GM19035 (cell line): ENCODE measurements around the gene DNAH1.

Experiments used
- ATAC-seq: cut with Tn5 transposase; IDR thresholded peaks from one replicate; pipeline ENCODE4 v1.9.1; 2021; ENCODE audit not compliant: unreplicated experiment

DNAH1 gene

DNA sequence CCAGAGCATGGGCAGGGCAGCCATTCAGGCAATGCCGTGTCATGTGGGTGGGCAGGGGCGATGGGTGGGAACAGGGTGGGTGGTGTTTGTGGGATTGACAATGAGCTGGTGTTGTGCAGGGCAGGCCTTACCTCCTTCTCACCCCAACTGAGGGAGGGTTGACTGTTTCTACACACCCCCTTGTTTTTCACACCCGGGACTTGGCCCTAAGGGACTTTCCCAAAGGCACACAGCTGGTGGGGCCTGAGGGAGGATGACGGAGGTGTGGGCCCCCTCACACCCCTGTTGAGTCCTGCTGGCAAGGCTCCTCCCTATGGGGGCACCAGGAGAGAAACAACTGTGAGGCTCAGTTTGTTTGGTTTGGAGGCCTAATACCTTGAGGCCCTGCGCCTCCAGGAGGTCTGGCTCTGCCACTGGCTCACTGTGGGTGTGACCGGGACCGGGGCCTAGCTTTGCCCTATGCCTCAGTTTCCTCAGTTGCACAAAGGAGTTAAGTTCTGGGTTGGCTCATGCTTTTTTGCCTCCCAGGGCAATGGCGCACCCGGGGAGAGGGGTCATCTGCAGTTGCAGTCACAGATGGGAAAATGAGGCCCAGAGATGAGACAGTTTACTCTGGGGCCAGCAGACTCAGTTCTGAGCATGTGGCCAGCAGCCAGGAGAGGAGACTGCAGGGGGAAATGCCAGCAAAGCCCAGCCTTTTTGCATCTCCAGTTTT is 5.1 kb upstream of the DNAH1 start:
- ATAC-seq: peak; percentile 55

DNA sequence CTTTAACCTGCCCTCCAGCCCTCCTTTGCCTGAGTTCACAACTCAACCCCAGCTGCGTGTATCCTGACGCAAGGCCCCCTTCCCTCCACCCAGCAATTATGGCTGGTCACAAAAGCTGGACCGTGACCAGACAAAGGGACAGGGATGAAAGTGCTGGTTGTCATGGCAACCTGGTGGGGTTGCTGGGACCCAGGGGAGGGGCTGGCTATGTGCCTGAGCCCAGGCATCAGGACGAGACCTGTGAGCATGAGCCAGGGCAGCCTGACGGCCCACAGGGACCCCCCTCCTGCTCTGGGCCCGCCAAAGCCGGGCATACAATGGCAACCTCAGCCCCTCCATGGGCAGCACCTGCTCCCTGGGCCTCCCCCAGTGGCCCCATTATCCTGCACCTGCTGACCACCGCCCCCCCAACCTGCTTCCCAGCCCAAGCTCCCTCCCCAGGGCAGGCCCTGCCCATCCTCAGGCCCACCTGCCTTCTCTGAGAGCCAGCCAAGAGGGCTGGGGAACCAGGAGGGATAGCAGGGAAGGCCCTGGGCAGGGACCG is 4.5 kb upstream of the DNAH1 start:
- no peak for ATAC-seq

DNA sequence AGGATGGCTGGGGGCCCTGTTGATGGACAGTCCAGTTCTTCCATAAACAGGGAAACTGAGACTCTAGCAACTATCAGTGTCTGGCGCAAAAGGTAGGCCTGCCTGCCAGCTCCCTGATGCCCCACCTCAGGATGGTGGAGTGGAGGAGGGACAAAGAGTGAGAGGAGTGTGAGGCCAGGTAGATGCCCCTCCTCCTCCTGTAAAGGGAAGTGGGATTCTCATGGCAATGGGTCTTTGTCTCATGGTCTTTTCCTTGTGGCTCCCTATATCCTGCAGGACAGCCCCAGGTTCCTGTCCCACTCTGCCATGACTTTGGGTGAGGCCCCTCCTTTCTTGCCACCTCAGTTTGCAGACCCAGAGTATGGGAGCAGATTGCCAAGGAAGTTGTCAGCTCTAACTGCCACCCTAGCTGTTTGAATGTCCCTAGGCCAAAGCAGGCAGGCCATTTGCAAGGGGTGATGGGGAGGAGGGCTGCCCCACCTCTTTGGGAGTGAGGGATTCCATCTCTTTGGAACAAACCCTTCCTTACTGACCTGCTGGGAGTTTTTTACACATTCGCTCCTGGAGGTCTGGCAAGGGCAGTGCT is 2.8 kb upstream of the DNAH1 start:
- ATAC-seq: peak; percentile 17

DNA sequence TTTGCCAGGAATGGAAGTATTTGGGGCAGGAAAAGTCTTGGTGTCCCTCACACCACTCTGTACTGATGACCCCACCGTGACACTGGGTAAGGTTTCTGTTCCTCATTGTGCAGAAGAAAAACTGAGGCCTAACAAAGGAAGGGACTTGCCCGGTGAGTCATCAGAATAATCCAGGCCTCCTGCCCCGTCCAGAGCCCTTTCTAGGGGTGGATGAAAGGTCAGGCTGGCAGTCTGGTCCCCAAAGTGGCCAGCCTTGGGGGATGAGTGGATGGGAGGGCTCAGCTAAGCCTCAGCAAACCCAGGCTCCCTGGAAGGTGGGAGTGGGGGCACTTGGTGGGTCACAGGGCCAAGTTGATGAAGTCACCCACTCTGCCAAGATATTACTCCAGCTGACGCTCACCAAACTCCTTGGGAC is 2.3 kb upstream of the DNAH1 start:
- peak; percentile 86 for ATAC-seq

DNA sequence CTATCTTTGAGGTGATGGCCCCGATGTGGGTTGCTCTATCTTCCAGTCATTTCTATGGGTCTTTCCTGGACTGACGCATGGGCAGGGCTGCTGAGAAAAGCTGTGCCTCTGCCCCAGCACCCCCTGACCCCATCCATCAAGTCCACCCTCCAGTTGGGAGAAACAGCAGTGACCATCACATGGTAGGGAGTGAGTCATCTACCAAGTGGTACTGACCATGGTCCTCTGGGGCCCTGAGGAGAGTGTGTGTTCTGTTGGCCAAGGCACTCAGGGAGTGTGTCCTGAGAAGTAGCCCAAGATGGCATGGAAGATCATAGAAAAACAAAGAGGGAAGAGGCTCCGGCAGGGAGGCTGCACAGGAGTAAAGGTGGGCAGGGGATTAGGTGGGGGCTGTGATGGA is 1.6 kb upstream of the DNAH1 start:
- no peak for ATAC-seq

DNA sequence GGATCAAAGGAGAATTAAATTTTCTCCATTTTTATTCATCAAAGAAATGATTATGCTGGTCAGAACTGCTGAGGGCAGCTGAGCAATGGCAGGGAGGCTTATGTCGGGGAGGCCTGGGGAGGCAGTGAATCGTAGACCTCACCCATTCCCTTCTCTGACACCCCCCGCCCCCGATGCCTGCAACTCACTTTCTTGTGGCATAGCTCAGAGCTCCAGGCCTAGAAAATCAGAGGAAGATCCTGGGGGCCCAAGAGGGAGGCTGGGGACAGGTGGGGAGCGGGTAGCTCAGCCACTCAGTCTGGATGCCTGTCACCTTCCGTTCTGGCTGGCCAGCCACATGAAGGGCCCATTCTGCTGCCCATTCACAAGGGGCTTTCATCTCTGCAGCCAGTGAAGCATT is 1.1 kb upstream of the DNAH1 start:
- no peak for ATAC-seq

DNA sequence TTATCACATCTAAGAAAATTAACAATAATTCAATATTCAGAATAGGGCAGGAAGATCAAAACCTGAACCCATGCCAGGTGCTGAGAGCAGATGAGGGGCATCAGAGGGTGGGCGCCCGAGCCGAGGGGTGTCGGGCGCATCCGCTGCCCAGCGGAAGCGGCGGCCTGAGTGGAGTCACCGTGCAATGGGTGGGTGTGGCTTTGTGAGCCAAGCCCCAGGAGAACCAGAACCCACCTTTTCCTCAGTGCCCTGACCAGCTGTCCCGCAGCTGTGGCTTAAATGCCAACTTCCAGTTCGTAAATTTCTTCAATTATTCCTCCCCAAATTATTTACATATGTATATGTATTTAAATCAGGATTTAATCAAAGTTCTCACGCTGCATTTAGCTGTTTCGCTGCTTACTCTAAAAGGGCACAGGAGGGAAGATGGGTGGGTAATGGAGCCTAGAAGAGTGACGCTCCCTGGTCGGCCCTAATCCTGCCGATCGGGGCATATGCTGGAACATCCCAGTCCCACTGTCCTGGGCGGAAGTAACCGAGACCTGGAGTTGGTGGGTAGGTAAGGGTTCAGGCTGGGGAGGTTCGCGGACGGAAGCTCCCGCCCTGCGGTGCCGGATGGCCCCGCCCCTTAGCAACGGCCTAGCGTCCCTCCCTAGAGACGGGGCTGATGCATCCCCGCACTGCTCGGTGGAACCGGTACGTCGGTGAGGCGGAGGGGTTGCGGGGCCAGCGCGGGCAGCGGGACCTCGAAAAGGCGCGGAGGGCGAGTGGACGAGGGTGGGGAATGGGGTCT is 1.3 kb downstream of the DNAH1 start:
- no peak for ATAC-seq

DNA sequence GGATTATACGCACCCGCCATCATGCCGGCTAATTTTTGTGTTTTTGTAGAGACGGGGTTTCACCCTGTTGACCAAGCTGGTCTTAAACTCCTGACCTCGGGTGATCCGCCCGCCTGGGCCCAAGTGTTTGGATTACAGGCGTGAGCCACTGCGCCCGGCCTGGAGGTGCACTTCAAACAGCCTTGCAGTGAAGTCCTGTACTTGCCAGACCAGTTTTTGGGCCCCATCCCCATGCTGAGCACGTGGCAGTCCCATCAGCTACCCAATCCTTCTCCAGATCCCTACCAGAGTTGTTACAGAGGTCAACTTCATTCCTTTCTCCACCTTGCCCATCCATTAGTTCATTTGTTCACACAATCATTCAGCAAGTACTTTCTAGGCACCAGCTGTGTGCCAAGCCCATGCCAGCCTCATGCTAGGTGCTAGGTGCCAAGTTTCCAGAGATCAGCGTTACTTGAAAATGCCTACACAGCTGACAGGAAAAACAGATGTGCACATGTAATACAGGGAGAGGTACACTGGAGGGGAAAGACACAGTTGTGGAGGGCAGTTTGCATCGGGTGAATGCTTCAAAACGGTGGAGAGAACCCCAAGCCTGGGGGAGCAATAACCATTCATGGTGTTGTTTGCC is 2.2 kb downstream of the DNAH1 start:
- no peak for ATAC-seq

DNA sequence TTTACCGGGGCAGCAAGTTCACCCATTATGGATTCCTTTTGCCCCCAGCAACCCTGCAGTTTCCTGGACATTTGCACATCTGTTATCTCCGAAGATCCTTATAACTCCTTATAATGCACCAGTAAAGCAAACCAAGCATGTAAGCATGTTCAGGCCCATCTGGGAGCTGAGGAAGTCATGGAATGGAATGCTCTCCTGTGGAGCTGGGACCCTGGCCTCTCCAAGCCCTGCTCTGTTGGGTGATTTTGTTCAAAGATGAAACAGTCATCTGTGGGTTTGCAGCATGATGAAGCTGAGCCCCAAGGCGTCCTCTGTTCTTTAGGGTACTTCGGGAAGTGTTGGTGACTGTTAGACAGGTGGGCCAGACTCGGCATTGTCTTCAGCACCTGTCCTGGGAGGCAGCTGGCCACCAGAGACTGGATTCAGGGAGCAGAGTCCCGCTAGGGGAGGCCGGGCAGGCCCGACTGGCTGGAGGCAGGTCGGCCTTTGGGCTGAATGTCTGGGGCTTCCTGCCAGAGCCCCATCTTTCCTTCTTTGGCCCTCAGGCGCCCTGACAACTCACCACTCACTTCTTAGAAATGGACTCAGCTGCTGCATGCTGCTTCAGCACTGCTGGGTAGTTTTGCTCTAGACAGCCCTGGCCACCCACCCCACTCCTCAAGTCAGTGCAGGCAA is 3.9 kb downstream of the DNAH1 start:
- ATAC-seq: no peak

DNA sequence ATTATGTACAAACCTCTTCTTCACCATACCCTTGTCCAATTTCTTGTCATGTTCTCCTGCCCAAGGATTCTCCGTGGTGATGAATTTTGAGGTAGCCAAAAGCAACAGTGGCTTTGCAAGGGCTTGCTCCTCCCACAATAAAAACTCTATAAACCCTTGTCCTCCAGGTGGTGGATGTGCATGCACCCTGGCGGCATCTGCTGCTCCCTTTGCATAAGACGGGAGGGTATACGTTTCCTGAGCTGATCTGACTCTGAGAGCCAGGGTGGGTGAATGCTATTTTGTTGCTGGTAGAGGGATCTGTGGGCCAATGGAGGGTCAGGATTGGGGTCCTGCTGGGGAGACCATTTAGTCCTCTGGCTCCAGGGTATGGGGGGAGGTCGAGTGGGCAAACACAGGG is 5.4 kb downstream of the DNAH1 start:
- ATAC-seq: no peak

DNA sequence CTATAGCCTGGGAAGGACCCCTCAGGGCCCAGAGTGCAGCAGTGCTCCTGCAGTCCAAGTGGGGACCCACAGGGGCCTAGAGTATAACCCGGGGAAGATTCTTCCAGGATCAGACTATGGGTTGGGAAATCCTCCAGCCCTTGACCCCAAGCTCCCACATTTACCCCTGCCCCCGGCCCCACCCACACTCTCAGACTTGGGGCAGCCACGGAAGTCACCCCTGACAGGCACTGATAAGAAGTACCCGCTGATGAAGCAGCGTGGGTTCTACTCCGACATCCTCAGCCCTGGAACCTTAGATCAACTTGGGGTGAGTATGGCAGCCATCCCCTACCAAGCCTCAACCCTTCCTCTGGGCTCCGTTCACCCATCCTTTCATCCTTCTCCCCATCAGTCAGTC is 6.3 kb downstream of the DNAH1 start:
- no peak for ATAC-seq

DNA sequence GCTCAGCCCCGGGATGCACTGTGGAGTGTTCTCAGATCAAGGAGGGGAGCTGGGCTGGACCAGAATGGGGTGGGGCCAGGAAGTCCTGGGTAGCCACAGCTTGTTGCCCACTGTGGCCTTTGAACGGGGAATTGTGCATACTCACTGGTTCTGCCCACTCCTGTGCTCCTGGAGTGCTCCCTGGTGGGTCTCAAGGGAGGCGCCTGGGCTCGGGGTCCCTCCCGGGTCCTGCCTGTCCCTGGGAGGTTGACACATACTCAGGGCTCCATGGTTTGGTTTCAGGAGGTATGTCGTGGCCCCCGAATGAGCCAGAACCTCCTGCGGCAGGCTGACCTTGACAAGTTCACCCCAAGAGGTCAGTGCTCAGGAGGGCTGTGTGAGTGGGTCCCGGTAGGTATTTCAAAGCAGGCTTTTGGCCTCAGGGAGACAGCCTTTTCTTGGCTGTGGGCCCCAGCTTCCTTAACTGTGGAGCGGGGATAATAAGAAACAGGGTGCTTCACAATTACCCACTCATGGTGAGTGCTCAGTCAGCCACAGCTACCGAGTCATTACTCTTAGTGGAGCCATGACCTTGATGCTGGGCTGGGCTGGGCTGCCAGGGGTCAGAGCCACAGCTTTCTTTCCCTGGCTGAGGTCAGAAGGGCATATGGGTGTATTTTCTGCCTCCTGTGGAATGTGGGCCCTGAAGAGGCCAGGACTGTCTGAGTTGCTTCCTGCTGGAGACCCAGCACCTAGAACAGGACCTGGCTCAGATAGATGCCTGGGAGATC is 7.6 kb downstream of the DNAH1 start:
- ATAC-seq: no peak

DNA sequence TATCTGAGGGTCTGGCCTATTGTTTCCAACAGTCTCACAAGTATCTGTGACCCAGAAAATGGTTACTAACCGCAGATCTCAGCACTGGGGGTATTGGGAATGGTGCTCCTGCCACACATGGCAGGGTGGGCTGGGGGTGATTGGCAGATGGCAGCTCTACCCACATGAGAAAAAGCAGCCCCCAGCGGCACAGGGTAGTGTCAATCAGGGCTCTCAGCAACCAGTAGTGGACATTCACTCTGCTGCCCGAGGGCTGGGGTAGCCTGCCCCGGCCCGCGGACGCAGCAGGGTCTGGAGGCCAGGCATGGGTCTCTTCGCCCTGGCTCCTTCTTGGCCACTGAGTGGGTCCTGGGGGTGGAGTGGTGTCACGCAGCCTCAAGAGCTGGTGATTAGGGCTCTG is 8.6 kb downstream of the DNAH1 start:
- ATAC-seq: no peak

DNA sequence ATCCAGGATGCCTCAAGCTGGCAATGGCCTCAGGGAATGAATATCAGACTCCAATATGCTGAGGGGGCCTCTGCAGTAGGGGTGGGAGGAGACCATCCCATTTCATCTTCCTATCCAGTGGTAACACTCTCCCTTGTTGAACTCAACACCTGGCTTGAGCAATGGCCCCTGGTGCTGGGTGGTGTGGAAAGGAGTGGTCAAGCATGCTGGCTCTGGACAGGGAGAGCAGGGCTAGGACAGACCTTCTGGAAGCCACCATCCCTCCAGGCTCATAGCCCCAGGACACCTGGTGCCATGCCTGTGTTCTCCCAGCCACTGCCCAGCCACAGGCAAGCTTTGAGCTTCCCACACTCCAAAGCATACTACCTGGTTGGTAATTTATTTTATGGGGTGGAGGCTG is 9.6 kb downstream of the DNAH1 start:
- ATAC-seq: no peak

DNA sequence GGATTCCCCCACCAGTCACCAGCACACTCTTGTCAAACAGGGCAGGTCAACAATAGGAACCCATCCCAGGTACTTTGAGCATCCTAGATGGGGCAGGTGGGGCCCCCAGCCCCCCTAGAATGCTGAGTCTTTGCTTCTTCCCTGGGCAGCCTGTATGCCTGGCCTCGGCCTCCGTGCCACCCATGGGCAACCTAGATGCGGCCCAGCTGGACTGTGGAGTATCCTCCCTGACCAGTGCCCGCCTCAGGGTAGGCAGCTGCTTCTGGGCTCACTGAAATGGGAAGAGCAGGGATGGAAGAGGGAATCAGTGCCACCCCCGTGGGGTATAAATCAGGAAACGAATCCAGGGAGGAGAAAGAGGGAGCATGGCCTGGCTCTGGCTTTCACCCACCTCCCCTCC is 10.9 kb downstream of the DNAH1 start:
- no peak for ATAC-seq

DNA sequence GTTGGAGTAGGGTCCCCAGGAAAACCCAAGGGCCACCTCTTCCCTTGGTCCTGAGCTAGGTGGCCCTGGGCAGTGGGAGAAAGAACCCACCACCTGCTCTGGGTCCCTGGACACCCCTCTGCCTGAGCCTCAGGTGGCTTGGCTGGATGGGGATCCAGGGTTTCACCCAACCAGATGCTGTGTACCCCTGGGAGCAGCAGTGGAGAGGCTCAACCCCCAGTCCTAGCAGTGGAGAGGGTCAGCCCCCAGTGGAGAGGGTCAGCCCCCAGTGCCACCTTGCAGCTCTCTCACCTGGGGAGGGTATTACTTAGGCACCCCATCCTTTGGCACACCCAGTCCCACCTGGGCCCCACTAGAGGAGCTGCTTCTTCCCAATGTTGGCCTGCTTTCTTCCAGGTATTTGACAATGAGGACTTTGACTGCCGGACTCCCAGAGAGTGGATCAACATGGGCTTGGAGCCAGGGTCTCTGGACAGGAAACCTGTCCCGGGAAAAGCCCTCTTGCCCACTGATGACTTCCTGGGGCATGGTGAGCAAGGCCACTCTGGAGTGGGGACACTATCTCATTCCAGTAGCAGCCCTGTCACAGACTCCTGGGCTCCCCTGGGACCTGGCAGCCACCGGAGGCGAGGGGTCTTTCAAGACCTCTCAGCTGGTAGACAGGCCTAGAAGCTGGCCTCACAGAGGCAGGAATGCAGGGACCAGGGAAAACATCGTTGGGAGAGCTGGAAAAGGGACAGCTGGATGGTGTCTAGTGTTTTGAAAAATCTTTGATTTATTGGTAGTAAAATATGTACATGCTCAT is 11.6 kb downstream of the DNAH1 start:
- ATAC-seq: no peak

DNA sequence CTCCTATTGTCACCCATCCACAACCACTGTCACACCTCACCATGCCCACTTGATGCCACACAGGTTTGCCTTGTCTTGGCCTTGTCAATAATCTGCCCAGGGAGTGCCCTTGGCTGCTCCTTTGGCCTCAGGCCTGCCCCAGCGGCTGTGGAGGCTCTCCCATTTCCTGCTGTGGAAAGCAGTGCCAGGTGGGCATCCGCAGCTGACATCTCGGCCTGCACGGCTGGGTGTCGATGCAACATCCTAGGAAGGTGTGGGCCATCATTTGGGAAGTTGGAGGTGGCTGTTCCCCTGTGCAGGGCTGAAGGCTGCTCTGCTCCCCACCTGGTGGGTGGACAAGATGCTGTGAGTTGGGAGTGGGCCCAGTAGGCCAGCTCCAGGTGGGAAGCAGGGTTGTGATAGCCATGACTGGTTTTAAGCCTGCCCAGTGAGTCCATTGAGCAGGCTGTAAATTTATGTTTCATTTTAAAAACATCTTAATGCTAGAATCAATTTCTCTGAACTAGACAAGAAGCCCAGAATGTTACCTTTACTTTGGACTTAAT is 12.5 kb downstream of the DNAH1 start:
- no peak for ATAC-seq

DNA sequence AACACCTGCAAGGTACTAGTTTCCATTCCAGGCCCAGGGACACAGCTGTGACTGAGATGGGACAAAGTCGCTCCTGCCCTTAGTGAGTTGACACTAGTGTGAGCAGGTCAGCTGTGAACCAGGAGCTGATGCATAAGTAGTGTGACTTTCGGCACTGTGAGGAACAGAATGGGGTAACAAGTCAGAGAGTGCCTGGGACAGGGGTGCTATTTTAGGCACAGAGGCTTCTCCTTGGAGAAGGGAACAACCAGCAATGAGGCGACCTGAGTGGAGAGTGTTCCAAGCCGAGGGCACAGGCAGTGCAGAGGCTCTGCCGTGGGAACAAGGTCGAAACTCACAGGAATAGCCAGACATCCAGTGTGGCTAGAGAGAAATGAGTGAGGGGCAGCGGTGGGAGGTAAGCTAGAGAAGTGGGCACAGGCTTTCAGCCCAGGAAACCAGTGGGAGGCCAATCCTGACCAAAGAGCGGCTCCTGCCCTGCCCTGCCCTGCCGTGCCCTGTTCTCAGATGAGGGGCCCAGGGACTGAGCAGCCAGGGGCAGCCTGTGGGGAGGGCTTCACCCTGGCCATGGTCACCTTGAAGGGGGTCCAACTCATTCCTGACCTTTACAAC is 14.2 kb downstream of the DNAH1 start:
- ATAC-seq: no peak

DNA sequence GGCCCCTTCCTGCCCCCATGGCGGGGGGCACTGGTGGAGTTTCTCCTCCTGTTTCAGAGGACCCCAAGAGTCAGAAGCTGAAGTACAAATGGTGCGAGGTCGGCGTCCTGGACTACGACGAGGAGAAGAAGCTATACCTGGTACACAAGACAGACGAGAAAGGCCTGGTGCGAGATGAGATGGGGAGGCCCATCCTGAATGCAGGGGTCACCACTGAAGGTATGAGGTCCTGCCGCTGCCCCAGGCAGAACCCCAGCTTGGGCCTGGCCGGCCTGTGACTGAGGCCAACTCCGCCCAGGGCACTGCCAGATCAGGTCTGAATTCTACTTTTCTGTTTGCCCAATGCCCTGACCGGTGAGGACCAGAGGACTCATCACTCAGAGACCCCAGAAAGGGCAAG is 15.0 kb downstream of the DNAH1 start:
- ATAC-seq: no peak
